HepG2 (cell line): ENCODE measurements around the gene TRAPPC12. TPM values are rescaled to one million over a fixed set of nuclear protein-coding genes. Genes with fewer than 3 reads are reported as not detected.

Experiments
- ATAC-seq: fragments of 200-7000 bp; cut with Tn5 transposase; 3 replicates; pipeline ENCODE4 v1.9.1; 2020; ENCODE audit warnings: mild to moderate bottlenecking, moderate library complexity
- BruUV-seq: library from RNA; stranded (reverse); fragments of 400-500 nt; replicated peaks from 2 replicates; lab custom pipeline; 2021; lab: Mats Ljungman, UMichigan
- CTCF ChIA-PET: fragments of 300-600 bp; formaldehyde crosslinking; extraction: SDS; loops from one replicate; lab custom pipeline; 2021; ENCODE audit warnings: low total read pairs, inconsistent platforms, low intra/inter-chr PET ratio; lab: Yijun Ruan, JAX
- POLR2A ChIA-PET: fragments of 350-600 bp; sonication (Branson Sonifier 250); formaldehyde crosslinking; loops from one replicate; lab custom pipeline; 2020; ENCODE audit warnings: antibody characterized with exemption, inconsistent platforms; lab: Yijun Ruan, JAX
- DNase-seq: peaks from one replicate; pipeline ENCODE4 v3.0.0-alpha.2; 2015; ENCODE audit warnings: low spot score
- FAIRE-seq: peaks from 3 replicates; lab custom pipeline; 2011; peaks lifted over from hg19 to GRCh38; lab: Jason Lieb, UNC
- H2AFZ ChIP-seq: one replicate; pipeline ENCODE4 v1.6.1; 2011; ENCODE audit warnings: low read length, inconsistent platforms
- H3K27ac ChIP-seq: fragments of 300-600 bp; 3 replicates; pipeline ENCODE4 v1.8.0; 2011; ENCODE audit warnings: mixed run types, mild to moderate bottlenecking, mixed read lengths, low read length, inconsistent platforms; ENCODE audit not compliant: insufficient read depth; ENCODE audit errors: extremely low read length
- H3K27me3 ChIP-seq, 2 experiments: fragments of 200-600 bp in 1 of 2; 2 replicates in 1 of 2; 3 replicates in 1 of 2; pipeline versions ENCODE4 v1.6.0 to v1.8.0; 2011; ENCODE audit warnings: low read length in 2 of 2, mild to moderate bottlenecking in 2 of 2, moderate library complexity in 2 of 2, inconsistent platforms in 1 of 2; ENCODE audit not compliant: insufficient read depth in 2 of 2, control insufficient read depth in 1 of 2
- H3K36me3 ChIP-seq, 2 experiments: fragments of 200-600 bp in 1 of 2; replicated peaks in 1 of 2; 2 replicates in 1 of 2; 3 replicates in 1 of 2; pipeline versions ENCODE4 v1.5.1 to v1.8.0; 2011; ENCODE audit warnings: low read length in 2 of 2, inconsistent platforms in 1 of 2; ENCODE audit not compliant: insufficient read depth in 2 of 2, control insufficient read depth in 1 of 2
- H3K4me1 ChIP-seq: 2 replicates; pipeline ENCODE4 v1.5.1; 2012; ENCODE audit warnings: low read length, inconsistent platforms; ENCODE audit not compliant: insufficient read depth
- H3K4me2 ChIP-seq: 2 replicates; pipeline ENCODE4 v1.6.0; 2011; ENCODE audit warnings: low read depth, low read length, inconsistent platforms
- H3K4me3 ChIP-seq, 3 experiments: fragments of 200-600 bp in 1 of 3; sonication (generic), shearing (Covaris generic) in 1 of 3; replicated peaks in 1 of 3; 2 replicates each; pipeline ENCODE4 v1.5.1; 2011 to 2016; ENCODE audit warnings: low read length in 3 of 3, inconsistent platforms in 2 of 3, low read depth in 2 of 3, mild to moderate bottlenecking in 2 of 3, control low read depth in 1 of 3, mixed read lengths in 1 of 3; ENCODE audit not compliant: insufficient read depth in 1 of 3
- H3K79me2 ChIP-seq: one replicate; pipeline ENCODE4 v1.6.1; 2011; ENCODE audit warnings: low read length, inconsistent platforms; ENCODE audit not compliant: insufficient read depth
- H3K9ac ChIP-seq: 2 replicates; pipeline ENCODE4 v1.6.0; 2011; ENCODE audit warnings: mild to moderate bottlenecking, low read depth, low read length, inconsistent platforms; ENCODE audit not compliant: insufficient read depth
- H3K9me3 ChIP-seq: 2 replicates; pipeline ENCODE4 v1.5.1; 2012; ENCODE audit warnings: mild to moderate bottlenecking, low read length
- H4K20me1 ChIP-seq: 2 replicates; pipeline ENCODE4 v1.6.0; 2011; ENCODE audit warnings: inconsistent platforms, mild to moderate bottlenecking, low read length, moderate library complexity; ENCODE audit not compliant: insufficient read depth
- AFF4 ChIP-seq: sonication (generic); formaldehyde crosslinking; IDR thresholded peaks from 2 replicates; pipeline ENCODE4 v1.4.0; 2020; ENCODE audit warnings: missing genetic modification reagents
- AGO2 ChIP-seq: fragments of 200-400 bp; formaldehyde crosslinking; optimal IDR thresholded peaks from 2 replicates; pipeline ENCODE3; 2017; ENCODE audit warnings: mild to moderate bottlenecking, low read depth, low read length, moderate library complexity
- NCOA5 ChIP-seq: sonication (generic); formaldehyde crosslinking; IDR thresholded peaks from 2 replicates; pipeline ENCODE4 v1.4.0; 2020; ENCODE audit warnings: missing genetic modification reagents
- PHF5A ChIP-seq: IDR thresholded peaks from one replicate; pipeline ENCODE4 v1.6.1; 2018; ENCODE audit warnings: low read depth, missing genetic modification reagents; ENCODE audit not compliant: unreplicated experiment
- ZFP36 ChIP-seq: fragments of 150-350 bp; IDR thresholded peaks from 2 replicates; pipeline ENCODE4 v1.6.1; 2018; ENCODE audit warnings: borderline replicate concordance, low read length, low read depth; ENCODE audit not compliant: partially characterized antibody
- ZNF263 ChIP-seq: sonication (generic); formaldehyde crosslinking; IDR thresholded peaks from 2 replicates; pipeline ENCODE4 v1.4.0; 2020; ENCODE audit warnings: missing genetic modification reagents
- ZNF282 ChIP-seq: fragments of 450-650 bp; IDR thresholded peaks from 2 replicates; pipeline ENCODE4 v1.6.1; 2018; ENCODE audit not compliant: partially characterized antibody
- ZNF33B ChIP-seq: sonication (generic); formaldehyde crosslinking; IDR thresholded peaks from 2 replicates; pipeline ENCODE4 v1.5.1; 2020; ENCODE audit warnings: mild to moderate bottlenecking, missing genetic modification reagents
- ZNF350 ChIP-seq: sonication (generic); formaldehyde crosslinking; IDR thresholded peaks from 2 replicates; pipeline ENCODE4 v1.4.0; 2020; ENCODE audit warnings: mild to moderate bottlenecking, low read depth, missing genetic modification reagents, borderline replicate concordance
- ZNF557 ChIP-seq: sonication (generic); formaldehyde crosslinking; IDR thresholded peaks from 2 replicates; pipeline ENCODE4 v1.4.0; 2020; ENCODE audit warnings: missing genetic modification reagents
- ZNF619 ChIP-seq: sonication (generic); formaldehyde crosslinking; IDR thresholded peaks from 2 replicates; pipeline ENCODE4 v1.4.0; 2020; ENCODE audit warnings: mild to moderate bottlenecking, missing genetic modification reagents
- ZNF629 ChIP-seq: sonication (generic); formaldehyde crosslinking; conservative IDR thresholded peaks from 2 replicates; pipeline ENCODE4 v1.5.0; 2020; ENCODE audit warnings: missing genetic modification reagents
- ZNF740 ChIP-seq: sonication (generic); formaldehyde crosslinking; IDR thresholded peaks from 2 replicates; pipeline ENCODE4 v1.4.0; 2020; ENCODE audit warnings: missing genetic modification reagents
- ZNF788 ChIP-seq: sonication (generic); formaldehyde crosslinking; IDR thresholded peaks from 2 replicates; pipeline ENCODE4 v1.5.0; 2020; ENCODE audit warnings: mild to moderate bottlenecking, missing genetic modification reagents, borderline replicate concordance
- WGBS: methylation state at CpG from one replicate; pipeline ENCODE4 v1.1.6; 2017; ENCODE audit warnings: low lambda C conversion rate; 5-methylcytosine and 5-hydroxymethylcytosine counted together
- in situ Hi-C: cut with HindIII; loops from 2 replicates; pipeline ENCODE4 v1.10.0; 2017; ENCODE audit warnings: low pct_unique_long_range_greater_than_20kb; ENCODE audit not compliant: extremely low pct_ligation_motif_present
- intact Hi-C: fragments of 100-400 bp; cut with micrococcal nuclease; formaldehyde crosslinking; loops from one replicate; pipeline ENCODE4 v1.10.0; 2022; ENCODE audit not compliant: unreplicated experiment
- polyA plus RNA-seq, 8 experiments: library from polyadenylated mRNA; depleted of rRNA in 3 of 8; stranded (reverse) in 7 of 8; unstranded in 1 of 8; fragments of >200 nt; fragmentation: Illumina TruSeq in 4 of 8; extraction: Trizol in 4 of 8; gene quantifications; 2 replicates each; pipeline versions ENCODE4 v1.2.1 to v1.2.3, GENCODE V29; 2011 to 2016; ENCODE audit warnings: low read depth in 4 of 8, missing spikeins in 1 of 8, mixed read lengths in 1 of 8; ENCODE audit not compliant: insufficient read depth in 1 of 8
- total RNA-seq, 5 experiments: library from RNA; depleted of rRNA; stranded (reverse); fragments of >200 nt; fragmentation: Illumina TruSeq; extraction: Trizol; gene quantifications; 2 replicates each; pipeline ENCODE4 v1.2.3, GENCODE V29; 2016; ENCODE audit warnings: low read depth in 1 of 5

The TRAPPC12 gene
- total and polyA plus RNA-seq, 2 of the 13 experiments (the other 11 are each of a cell fraction or from before 2014, with no cell fraction given) = 46.4 to 97.7 TPM

GRCh38 chr2:3430740-3431490, 51.4 kb downstream of the TRAPPC12 start:
- Histone ChIP-seq H3K9me3 (no peaks in the 10 kb centered on the region), H4K20me1 (no peaks in the 10 kb centered on the region), H3K27ac (no peak overlapping the region), H3K4me1 (peaks cover 7% of the 10 kb centered on the region), H3K9ac (no peak overlapping the region), H3K27me3 (no peaks in the 10 kb centered on the region), H3K79me2 (no peaks in the 10 kb centered on the region), H3K4me2 (no peak overlapping the region), H3K36me3 (peaks cover 20 to 55% of the 10 kb centered on the region in 2 experiments), H3K4me3 (no peak overlapping the region), H2AFZ (no peak overlapping the region)
- no peak for ATAC-seq
- intact Hi-C loops = no loop called here
- peak; percentile 21 for TF ChIP-seq AGO2
- TF ChIP-seq NCOA5 (CRISPR knock-in tag) = no peak
- FAIRE-seq = no peak
- DNase-seq = no peak
- POLR2A ChIA-PET = no interaction called here
- WGBS = 96% methylated on average over 20 of the region's 20 CpGs
- no TSS peak for BruUV-seq
- CTCF ChIA-PET = no interaction called here
- in situ Hi-C loops = no loop called here

GRCh38 chr2:3432067-3432466, 52.6 kb downstream of the TRAPPC12 start:
- CTCF ChIA-PET = no interaction called here
- Histone ChIP-seq H3K9me3 (no peaks in the 10 kb centered on the region), H3K27me3 (no peaks in the 10 kb centered on the region), H3K4me1 (peaks cover 9% of the 10 kb centered on the region), H3K27ac (no peak overlapping the region), H3K9ac (no peak overlapping the region), H3K36me3 (peaks cover 16 to 44% of the 10 kb centered on the region in 2 experiments), H3K4me3 (no peak overlapping the region)
- DNase-seq = no peak
- no TSS peak for BruUV-seq
- POLR2A ChIA-PET = no interaction called here
- intact Hi-C loops (no loop called here), in situ Hi-C loops (no loop called here)
- ATAC-seq = no peak
- 97% methylated on average over 6 of the region's 6 CpGs for WGBS
- FAIRE-seq = no peak
- TF ChIP-seq ZNF629 (no peak), ZNF263 (CRISPR knock-in tag) (no peak), ZNF740 (CRISPR knock-in tag) (no peak), ZNF619 (CRISPR knock-in tag) (no peak), ZFP36 (no peak), ZNF282 (no peak), AFF4 (CRISPR knock-in tag) (no peak), ZNF350 (no peak), ZNF788 (CRISPR knock-in tag) (no peak), ZNF33B (no peak), PHF5A (CRISPR knock-in tag) (no peak), ZNF557 (no peak)
- TF ChIP-seq, all 625 proteins: peak for 0
- Histone ChIP-seq H4K20me1 (no peaks in the 10 kb centered on the region), H3K79me2 (no peaks in the 10 kb centered on the region), H3K4me2 (no peak overlapping the region), H2AFZ (no peak overlapping the region)
